SW480 (cell line): ENCODE measurements around the gene RPA1.
"Not testable (repeated sequence)": the region's sequence is repeated elsewhere in the genome, so short reads cannot be mapped to it uniquely, and the experiment has no call there.

Experiments
- DNase-seq: peaks from one replicate; pipeline ENCODE4 v3.0.0-alpha.2; 2016; ENCODE audit warnings: low spot score

RPA1 gene

DNA sequence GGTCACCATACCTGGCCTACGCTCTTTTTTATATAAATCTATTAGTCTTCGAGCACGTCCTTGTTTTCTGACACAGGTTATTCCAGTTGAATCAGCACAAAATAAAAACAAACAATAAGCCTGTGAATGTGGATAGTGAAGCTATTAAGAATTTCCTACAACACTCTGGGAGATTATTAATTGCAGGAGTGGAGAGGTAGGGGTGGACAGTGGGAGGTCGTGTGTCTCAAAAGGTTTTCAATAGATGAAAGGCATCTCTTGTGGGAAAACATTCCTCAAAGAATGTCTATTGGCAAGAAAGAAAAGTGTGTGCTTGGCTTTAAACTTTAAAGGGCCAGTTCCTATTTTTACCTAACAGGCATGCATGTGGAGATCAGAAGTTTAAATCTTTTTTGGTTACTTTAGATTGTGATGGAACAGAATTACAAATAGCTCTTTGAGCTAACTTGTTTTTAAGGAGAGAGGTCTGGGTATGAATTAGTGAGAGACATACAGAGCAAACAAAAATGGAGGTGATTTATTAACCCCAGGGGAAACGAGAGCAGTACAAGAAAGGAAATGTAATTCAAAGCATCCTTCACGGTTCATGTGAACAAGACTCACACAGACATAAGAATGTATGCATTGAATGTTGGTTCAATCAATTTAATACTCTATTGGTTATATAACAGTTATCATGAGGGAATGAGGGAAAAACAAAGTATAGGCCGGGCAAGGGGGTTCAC is 9.1 kb upstream of the RPA1 start:
- DNase-seq, result no peak

DNA sequence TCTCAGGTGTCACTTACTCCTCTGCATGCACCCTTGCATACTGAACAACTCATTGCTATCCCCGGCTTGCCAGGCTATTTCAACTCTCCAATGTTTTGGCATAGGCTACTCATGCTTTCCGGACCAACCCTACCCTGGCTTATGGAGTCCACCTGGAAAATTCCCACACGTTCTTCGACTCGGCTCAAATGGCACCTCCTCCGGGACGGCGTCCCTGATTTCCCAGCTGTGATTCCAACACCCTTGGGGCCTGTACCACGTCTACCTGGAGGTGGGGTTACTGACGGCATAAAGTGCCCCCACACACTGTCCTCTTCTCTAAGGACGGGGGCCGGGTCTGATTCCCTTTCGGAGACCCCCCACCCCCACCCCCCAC is 601 bp upstream of the RPA1 start:
- peak; percentile 20 for DNase-seq

DNA sequence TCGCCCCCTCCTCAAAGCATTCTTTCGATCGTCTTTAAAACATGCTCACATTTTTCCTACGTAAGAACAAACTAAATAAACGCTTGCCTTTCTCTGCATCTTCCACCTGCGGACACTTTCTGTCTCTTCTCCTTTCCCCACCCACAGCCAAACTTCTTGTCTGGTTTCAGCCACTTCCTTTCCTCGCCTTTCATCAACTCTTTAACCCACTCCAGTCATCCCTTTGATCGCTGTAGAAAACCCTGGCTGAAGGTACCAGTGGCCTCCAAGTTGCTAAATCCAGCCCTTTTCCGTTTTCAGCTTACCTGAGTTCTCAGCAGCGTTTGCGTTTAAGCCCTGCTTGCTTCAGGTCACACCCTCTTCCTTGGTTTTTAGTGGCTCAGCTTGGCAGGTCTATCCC is 483 bp downstream of the RPA1 start:
- peak; percentile 42 for DNase-seq

DNA sequence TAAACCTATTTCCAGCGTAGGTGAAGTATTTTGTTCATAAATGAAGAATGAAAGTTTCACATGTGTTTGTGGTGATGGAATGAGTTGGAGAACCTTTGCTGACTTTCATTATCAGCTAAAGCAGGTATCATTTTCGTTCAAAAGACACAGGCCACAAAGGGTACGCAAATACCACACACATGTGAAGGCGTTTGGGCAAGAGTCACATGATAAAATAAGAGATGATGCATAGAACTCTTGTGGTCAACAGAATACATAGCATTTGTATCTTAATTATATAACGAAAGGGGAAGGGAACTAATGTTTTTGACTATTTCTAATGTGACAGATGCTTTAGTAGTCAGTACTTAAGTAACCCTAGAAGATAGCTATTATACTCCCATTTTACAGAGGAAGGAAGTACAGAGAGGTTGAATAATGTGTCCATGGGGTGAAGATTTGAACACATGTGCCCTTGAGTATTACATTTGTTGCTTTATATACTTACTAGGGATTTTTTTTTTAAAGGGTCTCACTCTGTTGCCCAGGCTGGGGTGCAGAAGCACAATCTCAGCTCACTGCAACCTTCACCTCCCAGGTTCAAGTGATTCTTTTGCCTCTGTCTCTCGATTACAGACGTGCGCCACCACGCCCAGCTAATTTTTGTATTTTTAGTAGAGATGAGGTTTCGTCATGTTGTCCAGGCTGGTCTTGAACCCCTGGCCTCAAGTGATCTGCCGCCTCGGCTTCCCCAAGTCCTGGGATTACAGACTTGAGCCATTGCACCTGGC is 4.8 kb downstream of the RPA1 start:
- no peak for DNase-seq

DNA sequence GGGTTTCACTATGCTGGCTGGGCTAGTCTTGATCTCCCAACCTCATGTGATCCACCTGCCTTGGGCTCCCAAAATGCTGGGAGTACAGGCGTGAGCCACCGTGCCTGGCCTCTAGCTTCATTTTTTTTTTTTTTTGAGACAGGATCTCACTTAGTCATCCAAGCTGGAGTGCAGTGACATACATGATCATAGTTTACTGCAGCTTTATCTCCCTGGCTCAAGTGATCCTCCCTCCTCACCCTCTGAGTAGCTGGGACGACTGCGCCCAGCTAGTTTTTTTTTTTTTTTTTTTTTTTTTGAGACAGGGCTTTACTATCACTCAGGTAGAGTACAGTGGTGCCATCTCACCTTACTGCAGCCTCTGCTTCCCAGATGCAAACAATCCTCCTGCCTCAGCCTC is 9.7 kb downstream of the RPA1 start:
- DNase-seq, result no peak

DNA sequence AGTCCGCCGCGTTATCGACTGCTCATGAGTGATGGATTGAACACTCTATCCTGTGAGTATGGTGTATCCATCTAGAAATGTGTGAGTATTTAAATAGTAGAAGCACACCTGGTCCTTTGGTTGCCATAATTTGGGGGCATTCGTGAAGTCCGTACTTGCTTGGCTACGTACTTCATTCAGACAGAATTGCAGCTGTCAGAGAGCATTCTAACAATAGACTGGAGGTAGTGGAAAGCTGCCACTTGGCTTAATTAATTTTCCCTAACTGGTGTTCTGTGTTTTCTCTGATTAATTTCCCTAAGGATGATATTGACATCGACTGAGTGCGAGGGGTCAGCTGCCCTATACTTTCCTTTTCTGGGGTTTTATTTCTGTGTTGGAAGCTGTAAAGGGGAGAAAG is 14.1 kb downstream of the RPA1 start:
- no peak for DNase-seq

DNA sequence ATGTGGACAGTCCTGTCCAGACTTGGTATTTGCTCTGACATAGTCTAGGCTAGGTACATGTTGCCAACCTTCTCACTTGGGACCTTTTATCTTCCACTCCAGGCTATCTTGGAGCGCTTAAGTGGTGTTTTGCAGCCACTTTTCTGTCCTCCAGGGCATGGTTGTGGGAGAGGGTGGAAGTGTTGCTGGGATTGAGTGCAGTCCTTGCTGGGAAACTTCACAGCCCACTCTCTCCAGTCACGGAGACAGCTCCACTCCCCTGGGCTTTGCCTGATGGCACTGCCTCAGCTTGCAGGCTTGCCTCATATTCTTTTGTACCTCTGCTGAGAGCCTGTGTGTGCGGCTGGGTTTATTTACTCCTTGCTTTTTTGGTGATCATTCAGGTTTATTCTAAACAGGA is 17.4 kb downstream of the RPA1 start:
- DNase-seq, result no peak

DNA sequence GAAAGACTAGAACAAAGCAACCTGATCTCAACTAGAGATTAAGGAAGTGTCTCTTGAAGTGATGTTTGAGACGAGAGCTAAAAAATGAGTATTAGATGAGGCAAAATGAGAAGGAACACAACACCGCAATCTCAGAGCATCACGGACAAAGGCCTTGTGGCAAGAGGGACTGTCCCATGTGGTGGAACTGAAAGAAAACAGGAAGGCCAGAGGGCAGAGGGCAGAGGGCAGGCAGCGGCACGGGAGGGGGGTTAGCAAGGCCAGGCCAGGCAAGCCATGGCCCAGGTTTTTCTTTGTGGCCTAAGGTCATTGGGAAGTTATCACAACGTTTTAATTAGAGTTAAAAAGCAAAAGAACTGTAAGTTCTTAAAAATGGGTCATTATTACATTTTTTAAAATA is 22.5 kb downstream of the RPA1 start:
- no peak for DNase-seq

DNA sequence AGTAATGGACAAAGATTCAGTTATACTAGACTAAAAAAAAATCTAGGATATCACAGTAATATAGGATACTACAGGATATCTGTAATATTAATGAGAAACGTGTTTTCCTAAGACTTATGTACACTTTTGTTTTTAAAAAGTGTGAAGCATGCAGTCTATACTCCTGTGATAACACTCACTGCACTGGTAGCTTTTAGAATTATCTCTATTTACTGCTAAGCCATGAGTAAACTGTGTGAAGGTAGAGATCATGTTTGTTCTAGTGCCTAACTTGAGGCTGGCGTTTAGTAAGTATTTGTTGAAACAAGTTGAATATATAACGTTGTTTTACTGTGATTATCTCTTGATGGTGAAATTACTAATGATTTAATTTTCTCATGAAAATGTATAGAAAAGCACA is 23.9 kb downstream of the RPA1 start:
- DNase-seq, result no peak

DNA sequence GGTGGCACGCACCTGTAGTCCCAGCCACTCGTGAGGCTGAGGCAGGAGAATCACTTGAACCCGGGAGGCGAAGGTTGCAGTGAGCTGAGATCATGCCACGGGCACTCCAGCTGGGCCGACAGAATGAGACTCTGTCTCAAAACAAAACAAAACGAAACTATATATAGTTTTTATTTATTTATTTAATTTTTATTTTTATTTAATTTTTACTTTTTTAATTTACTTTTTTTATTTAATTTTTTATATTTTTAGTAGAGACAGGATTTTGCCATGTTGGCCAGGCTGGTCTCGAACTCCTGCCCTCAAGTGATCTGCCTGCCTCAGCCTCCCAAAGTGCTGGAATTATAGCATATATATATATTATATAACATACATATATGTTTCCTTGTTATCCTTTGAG is 26.7 kb downstream of the RPA1 start:
- DNase-seq, result not testable (repeated sequence)

DNA sequence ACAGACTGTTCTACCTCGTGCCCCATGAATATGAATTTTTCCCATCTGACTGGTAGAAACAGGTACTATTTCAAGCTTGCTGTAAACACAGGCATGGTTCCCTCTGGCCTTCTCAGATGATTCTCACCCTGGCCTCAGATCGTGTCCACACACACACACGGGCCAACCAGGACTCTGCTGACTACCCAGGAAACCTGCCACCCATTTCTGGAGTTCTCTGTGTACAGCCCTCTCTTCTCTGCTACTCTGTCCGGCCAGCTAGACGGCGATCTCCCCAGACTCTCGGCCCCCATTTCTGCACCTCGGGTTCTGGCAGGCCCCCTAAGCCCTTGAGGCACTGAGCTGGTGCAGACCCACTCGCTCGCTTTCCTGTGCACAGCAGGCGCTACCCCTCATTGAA is 31.2 kb downstream of the RPA1 start:
- no peak for DNase-seq

DNA sequence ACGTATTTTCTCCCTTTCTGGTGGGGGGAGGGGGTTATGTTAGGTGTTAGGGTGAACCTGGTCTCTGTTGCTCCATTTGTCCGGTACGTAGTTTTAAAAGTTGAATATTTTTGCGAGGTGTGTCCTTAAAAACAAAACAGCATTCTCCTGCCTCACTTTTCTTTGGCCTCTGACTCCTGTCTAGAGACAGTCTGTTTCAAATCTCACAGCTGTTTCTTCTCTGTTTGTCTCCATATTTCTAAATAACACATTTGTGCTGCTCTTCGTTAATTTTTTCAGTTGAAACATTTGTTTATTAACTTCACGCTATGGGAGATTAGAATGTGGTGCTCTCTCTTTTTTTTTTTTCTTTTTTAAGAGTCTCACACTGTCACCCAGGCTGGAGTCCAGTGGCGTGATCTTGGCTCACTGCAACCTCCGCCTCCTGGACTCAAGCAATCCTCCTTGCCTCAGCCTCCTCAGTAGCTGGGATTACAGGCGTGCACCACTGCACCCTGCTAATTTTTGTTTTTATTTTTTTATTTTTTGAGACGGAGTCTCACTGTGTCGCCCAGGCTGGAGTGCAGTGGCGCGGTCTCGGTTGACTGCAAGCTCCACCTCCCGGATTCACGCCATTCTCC is 31.7 kb downstream of the RPA1 start:
- no peak for DNase-seq

DNA sequence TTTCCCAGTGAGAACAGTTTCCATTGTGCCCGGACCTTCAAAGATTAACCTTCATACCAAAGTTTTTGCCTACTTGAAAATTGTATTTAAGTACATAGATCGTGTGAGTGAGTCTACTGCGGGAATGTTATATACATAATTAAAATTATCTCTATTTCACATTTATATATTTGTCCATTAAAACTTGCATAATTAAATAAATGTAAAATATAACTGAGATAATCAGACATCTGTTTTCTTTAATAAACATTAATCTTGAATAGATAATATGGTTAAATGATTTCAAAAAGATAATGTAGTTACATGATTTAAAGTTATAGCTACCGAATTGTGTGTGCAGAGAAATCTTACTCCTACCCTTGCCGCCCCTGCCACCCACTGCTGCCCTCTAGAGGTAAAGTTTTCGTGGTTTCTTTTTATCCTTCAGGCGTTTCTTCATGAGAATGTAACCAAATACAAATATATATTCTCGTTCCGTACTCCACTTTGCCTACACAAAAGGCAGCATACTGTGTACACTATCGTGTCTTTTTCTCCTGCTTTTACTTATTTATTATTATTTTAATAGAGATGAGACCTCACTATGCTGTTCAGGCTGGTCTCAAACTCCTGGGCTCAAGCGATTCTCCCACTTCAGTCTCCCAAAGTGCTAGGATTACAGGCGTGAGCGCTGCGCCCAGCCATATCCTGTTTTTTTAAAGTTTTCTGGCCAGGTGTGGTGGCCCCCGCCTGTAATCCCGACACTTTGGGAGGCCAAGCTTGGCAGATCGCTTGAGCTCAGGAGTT is 35.6 kb downstream of the RPA1 start:
- peak; percentile 36 for DNase-seq

DNA sequence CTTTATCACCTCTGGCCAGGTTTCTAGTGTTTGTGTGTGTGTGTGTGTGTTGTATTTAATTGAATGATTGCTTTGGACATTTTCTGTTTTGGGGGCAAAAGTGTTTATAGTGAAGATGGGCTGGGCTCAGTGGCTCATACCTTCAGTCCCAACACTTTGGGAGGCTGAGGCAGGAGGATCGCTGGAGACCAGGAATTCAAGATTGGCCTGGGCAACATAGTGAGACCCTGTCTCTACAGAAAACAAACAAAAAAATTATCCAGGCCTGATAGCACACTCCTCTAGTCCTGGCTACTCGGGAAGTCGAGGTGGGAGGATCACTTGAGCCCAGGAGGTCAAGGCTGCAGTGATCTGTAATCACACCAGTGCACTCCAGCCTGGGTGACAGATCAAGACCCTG is 37.5 kb downstream of the RPA1 start:
- no peak for DNase-seq

DNA sequence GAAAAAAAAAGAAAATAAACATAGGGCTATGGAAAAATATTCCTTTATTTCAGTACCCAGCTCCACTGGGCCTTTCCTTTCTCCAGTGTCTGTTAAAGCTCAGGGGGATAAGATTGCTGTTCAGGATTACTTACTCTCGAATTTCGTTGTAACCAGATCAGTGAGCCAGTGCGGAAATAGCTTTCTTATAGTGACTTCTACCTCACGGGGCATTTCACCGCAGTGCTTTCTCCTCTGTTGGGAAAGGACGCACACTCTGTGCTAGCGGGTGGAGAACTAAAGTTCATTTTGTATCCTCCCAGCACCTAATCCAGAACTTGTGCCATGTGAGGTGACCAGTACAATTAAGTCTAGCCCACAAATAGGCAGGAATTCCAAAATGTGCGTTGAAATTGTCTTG is 38.3 kb downstream of the RPA1 start:
- no peak for DNase-seq

DNA sequence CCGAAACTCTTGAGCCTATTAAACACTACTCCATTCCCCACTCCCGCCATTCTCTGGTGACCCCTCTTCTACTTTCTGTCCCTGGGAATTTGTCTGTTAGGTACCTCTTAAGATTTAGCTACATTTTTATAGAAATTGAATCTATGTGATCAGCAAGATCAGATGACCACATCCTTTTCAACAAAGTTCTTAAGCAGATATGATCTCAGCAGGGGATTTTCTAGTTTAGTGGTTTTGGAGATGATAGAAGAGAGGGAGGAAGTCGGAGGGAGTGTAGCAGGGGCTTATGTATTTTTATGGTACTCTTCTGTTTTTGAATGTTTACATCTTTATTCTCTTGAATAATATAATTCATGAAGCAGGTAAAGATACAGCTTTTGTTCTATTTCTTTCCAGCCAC is 40.8 kb downstream of the RPA1 start:
- DNase-seq, result no peak

DNA sequence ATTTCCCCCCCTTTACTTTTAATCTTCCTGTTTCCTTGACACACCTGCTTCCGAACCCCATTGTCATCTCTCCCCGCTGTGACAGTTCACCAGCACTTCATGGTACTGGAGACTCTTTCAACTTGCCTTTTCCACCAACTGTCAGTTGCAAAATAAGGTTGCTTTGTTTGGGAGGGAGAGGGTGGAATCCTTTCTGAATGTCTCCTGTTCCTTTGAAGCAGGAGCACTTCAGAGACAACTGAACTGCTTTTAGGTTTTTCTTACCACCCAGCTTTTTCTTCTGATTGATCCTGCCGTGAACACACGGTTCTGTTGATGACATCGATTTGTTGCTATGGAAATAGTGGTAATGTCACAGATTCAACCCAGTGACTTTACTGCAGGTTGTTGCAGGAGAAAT is 42.0 kb downstream of the RPA1 start:
- no peak for DNase-seq

DNA sequence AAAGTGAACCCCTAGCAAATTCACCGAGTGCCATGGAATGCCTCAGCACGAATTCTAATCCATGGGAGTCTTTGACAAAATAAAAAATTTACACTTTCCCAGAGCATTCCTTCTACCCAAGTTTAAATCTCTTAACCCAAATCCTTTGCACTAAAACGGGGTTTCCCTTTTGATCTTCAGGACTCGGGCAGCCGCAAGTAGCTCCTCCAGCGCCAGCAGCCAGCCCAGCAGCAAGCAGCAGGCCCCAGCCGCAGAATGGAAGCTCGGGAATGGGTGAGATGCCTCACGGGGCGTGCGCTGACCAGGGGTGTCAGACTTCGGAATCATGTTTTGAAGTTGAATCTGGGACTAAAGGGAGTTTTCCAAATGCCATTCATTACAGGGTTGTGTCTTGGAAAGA is 42.4 kb downstream of the RPA1 start:
- no peak for DNase-seq

DNA sequence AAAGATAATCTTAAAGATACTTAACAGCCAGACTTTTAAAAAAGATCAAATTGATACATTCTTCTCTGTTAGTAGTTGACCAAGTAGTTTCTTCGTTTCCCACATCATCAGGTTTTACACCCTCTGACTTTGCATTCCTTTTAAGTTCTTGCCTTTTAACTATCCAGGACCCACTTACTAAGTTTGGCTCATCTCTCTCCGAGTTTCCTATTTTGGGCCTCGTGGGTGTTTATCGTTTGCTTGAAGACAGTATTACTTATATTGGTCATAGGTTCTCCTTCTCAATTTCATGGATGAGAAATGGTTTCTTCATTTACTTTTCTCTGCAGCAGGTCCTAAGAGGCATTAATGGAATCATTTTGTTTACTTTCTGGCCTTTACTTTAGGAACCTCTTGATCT is 43.2 kb downstream of the RPA1 start:
- DNase-seq, result no peak

DNA sequence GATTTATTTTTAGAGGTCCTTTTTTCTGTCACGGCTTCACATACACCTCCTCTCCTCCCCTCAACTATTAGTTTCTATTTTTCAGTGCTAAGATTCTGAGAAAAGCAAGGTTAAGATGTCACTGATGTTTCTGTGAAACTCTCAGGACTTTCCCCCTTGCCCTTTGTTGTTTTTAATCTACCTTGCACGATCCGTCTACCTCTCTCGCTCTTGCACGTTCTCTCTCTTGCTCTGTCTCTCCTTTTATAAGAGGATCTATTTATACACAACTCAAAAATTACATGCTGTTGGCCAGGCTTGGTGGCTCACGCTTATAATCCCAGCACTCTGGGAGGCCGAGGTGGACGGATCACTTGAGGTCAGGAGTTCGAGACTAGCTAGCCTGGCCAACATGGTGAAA is 43.6 kb downstream of the RPA1 start:
- no peak for DNase-seq

DNA sequence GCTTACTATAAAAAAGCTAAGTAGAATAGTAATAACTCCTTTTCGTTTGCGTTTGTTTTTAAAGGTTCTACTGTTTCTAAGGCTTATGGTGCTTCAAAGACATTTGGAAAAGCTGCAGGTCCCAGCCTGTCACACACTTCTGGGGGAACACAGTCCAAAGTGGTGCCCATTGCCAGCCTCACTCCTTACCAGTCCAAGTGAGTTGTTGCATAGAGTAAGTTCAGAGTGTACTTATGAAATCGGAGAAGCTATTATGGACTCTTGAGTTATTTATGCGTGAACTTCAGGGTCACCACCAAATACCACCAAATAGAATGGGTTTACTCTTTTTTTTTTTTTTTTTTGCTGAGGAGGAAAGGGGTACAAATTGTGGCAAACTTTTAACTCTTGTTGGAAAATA is 45.8 kb downstream of the RPA1 start:
- DNase-seq, result no peak

DNA sequence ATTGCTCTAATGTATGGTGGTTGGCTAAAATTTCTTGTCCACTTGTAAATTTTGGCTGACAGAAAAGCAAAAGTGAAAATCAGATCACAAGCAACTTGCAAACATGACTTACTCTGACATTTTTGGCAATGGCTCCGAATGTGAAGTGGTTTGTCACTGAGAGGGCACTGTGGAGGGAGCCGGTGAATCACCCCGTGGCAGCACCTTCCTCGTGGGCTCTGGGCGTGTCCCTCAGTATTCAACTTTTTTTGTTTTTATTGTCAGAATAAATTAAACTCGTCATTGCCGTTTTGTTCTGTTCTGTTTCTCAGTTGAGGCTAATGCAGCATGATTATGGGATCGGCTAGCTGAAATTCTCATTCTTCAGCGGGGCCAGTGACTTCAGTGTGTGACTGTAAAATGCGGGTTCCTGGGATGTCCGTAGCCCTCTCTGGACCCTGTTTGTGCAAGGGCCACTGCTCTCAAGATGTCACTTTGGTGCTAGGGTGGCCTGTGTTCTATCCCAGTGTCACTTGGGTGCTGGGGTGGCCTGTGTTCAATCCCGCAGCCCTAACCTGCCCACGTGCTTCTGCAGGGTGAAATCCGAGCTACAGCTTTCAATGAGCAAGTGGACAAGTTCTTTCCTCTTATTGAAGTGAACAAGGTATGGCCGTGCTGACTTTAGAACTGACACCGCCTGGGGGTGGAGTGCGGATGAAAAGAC is 48.8 kb downstream of the RPA1 start:
- DNase-seq, result no peak
